Posterior vena cava (tissue), 2 donors: Measurements from ENCODE around the gene L3MBTL3. TPM values are rescaled to one million over a fixed set of nuclear protein-coding genes. Genes with fewer than 3 reads are reported as not detected.
"Not testable (repeated sequence)": the region's sequence is repeated elsewhere in the genome, so short reads cannot be mapped to it uniquely, and the experiment has no call there.

ENCODE experiments used
- DNase-seq: peaks from one replicate; pipeline ENCODE4 v3.0.0-alpha.2; 2020; ENCODE audit warnings: low spot score
- intact Hi-C, 2 donors: fragments of 100-400 bp; cut with DNase I; formaldehyde crosslinking; loops; one replicate each; pipeline versions ENCODE4 v1.14.1 to v1.14.2; 2022 to 2023
- total RNA-seq, 2 donors: library from RNA; stranded (reverse); fragmentation: NEBNext Ultra II Directional; extraction: Animal tissue kit (Norgen Biotek cat#: 25700); gene quantifications; one replicate each; pipeline ENCODE4 v1.2.1, GENCODE V29; 2021
- donor health status: DM: yes; HTN: yes; CAD: no.
- donor health status: DM: yes; HTN: yes; CAD: no.

Gene L3MBTL3
- total RNA-seq, 2 donors from 2014 or later = 6.4 to 10.5 TPM

DNA sequence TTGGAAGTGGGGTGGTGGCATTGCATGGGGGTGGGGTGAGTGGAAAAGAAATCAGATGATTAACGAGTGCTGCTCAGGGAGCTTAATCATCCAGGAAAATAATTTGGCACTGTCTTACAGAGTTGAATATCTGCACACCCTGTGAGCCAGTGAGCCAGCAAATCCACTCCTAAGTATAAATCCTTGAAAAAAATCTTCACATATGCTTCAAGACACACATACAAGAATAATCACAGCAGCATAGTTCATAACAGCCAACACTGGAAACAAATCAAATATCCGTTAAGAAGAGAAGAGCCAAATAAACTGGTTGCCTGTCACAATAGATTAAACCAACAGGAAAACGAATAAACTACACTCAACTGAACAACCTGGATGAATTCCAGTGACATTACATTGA, 141.6 kb downstream of the L3MBTL3 start:
- intact Hi-C loops = no loop called here
- no peak for DNase-seq

DNA sequence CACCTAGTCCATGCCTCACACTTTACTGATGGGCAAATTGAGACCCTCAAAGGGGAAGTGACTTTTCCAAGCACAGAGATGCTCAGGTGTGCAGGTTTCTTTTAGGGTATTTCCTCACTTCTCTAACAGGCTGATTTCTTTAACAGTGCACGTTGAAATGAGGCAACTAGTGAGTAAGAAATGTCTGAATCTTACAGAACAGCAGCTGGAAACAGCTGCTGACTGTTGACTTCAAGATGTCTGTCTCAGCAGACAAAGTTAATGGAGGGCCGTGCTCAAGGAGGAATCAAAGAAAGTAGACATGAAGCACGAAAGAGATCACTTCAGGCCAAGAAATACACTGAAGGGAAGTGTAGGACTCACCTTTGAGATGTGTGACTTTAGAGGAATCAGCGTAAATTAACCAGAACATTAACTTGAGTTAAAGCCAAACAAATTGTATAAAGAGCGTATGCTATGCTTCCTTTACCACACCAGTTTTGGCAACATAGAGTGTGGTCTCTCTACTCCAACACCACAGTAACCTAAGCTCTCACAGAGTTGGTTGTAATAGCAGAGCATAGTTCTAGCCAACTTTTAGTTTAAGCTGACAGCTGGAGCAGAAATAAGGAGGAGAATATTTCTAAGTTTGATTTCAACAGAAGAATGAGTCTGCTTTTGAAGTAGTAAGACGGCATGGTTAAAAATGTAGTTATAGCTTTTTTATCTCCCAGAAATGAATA, 143.5 kb downstream of the L3MBTL3 start:
- intact Hi-C loops = no loop called here
- DNase-seq = no peak

DNA sequence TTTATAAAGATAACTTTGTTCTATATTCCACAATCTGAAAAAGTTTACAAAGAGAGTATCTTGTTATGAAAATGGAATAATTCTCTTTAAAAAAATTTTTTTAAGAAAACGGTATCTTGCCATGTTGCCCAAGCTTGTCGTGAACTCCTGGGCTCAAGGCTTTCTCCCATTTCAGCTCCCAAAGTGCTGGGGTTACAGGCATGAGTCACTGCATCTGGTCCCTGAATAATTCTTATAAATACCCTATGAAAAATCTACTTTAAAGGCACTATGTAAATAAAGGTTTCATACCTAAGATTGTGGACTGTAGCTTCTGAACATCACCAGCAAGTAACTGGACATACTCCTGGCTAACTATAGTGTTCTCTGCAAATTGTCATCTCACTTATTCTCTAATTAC, 144.0 kb downstream of the L3MBTL3 start:
- intact Hi-C loops = no loop called here
- no peak for DNase-seq

DNA sequence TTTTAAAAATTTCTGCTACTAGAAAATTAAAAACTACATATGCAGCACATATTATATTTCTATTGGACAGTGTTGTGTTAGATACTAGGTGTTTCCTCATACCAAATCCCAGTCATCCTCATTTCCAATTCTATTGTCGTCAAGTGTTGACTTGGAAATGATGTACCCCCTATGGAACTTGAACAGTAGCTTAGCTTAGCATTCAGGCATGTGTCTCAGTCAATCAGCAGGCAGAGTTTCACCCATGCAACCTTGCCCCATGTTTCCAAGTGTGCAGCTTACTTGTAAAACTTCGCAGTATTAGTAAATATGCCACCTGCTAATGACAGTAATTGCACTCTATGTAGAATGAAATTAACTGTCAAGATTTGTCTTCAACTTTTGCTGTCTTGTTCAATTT, 144.9 kb downstream of the L3MBTL3 start:
- intact Hi-C loops = no loop called here
- DNase-seq = no peak

DNA sequence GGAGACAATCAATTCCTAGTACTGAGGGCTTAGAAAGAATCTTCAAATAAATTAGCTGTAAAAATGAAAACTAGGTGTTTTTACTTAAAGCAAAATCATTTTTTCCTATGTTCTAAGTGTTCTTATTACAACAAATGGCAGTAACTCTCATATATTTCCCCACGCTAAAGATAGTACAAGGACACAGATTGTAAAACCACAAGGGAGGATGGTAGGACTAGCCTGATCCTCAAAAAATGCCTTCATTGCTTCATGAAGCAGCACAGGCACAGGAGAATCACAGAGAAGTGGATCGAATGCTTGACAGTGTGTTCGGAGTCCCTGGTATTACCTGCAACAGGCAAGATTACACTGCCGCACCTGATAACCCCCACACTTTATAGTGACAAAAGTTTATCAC, 145.9 kb downstream of the L3MBTL3 start:
- intact Hi-C loops = no loop called here
- DNase-seq = no peak

DNA sequence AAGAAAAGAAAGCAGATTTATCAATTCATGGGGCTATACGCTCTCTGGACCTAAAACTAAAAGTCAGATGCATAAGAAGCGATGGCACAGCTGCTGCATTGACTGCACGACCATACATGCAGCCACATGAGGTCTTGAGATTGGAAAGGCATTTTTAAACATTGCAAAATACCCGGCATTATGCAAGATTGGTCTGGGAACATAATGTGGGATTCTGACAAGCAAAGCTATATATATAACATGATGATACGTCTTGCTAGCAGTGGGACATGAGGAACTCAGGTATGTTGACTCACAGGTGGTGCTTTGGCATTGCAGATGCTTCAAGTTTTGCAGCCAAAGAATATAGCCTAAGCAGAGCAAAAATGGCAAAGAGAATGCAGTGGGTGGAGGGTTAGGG, 149.3 kb downstream of the L3MBTL3 start:
- DNase-seq = no peak
- intact Hi-C loops = no loop called here

DNA sequence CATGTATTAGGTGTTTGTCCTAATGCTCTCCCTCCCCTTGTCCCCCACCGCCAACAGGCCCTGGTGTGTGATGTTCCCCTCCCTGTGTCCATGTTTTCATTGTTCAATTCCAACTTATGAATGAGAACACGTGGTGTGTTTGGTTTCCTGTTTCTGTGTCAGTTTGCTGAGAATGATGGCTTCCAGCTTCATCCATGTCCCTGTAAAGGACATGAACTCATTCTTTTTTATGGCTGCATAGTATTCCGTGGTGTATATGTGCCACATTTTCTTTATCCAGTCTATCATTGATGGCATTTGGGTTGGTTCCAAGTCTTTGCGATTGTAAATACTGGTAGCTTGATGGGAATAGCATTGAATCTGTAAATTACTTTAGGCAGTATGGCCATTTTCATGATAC, 151.8 kb downstream of the L3MBTL3 start:
- intact Hi-C loops, DNase-seq: not testable (repeated sequence)

DNA sequence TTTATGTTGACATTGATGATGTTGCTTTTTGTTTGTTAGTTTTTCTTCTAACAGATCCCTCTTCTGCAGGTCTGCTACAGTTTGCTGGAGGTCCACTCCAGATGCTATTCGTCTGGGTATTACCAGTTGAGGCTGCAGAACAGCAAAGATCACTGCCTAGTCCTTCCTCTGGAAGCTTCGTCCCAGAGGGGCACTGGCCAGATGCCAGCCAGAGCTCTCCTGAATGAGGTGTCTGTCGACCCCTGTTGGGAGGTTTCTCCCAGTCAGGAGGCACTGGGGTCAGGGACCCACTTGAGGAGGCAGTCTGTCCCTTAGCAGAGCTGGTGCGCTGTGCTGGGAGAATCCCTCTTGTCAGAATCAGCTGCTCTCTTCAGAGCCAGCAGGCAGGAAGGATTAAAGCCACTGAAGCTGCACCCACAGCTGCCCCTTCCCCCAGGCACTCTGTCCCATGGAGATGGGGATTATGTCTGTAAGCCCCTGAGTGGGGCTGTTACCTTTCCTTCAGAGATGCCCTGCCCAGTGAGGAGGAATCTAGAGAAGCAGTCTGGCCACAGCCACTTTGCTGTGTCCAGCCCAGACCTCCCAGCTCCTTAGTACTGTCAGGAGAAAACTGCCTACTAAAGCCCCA, 155.1 kb downstream of the L3MBTL3 start:
- intact Hi-C loops, DNase-seq: not testable (repeated sequence)

DNA sequence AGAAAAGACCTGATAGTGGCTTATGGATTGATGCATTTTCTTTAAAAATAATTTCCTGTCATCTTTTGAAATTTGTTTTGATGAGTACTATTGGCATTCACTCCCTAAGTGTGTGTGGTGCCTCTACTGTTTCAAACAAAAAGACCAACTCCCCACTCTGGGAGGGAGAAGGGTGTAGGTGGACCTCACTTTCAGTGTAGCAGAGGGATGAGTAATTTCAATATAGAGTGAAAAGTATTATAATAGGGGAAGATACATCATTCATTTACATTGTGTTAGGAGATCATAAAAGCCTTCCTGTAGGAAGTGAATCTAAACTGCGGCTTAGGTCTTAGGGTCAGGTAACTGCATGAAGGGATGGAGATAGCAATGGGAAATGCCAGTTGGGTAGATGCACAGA, 158.0 kb downstream of the L3MBTL3 start:
- no peak for DNase-seq
- intact Hi-C loops = no loop called here

DNA sequence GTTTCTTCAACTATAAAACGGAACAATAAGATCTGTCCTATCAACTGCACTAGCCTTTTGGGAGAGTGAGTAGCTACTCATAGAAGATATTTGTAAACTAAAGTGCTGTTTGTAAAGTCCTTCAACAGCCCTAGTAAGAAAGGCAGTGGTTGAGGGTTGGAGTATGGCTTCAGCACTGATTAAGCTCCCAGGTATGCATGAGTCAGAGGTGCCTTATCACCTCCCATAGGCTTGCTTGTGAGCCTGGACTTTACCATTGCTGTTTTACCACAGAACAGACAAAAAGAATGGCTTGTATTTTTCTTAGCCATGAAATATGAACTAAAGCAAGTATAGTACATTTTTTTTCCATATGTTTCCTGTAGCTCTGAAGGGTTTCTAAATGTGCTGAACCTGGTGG, 160.3 kb downstream of the L3MBTL3 start:
- intact Hi-C loops = no loop called here
- no peak for DNase-seq

DNA sequence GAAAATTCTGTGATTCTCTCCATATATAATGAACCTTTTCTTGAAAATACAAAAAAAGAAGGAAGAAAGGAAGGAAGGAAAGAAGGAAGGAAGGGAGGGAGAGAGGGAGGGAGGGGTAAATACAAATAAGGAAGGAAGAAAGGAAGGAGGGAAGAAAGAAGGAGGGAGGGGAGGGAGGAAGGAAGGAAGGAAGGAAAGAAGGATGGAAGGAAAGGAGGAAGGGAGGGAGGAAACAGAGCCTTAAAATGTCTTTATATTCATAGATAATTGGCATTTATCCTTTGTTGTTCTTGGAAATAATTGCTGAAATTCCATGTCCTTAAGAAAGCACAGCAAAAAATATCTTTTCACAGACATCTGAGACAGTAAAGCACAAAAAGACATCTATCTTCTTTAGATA, 164.1 kb downstream of the L3MBTL3 start:
- no peak for DNase-seq
- intact Hi-C loops = no loop called here

DNA sequence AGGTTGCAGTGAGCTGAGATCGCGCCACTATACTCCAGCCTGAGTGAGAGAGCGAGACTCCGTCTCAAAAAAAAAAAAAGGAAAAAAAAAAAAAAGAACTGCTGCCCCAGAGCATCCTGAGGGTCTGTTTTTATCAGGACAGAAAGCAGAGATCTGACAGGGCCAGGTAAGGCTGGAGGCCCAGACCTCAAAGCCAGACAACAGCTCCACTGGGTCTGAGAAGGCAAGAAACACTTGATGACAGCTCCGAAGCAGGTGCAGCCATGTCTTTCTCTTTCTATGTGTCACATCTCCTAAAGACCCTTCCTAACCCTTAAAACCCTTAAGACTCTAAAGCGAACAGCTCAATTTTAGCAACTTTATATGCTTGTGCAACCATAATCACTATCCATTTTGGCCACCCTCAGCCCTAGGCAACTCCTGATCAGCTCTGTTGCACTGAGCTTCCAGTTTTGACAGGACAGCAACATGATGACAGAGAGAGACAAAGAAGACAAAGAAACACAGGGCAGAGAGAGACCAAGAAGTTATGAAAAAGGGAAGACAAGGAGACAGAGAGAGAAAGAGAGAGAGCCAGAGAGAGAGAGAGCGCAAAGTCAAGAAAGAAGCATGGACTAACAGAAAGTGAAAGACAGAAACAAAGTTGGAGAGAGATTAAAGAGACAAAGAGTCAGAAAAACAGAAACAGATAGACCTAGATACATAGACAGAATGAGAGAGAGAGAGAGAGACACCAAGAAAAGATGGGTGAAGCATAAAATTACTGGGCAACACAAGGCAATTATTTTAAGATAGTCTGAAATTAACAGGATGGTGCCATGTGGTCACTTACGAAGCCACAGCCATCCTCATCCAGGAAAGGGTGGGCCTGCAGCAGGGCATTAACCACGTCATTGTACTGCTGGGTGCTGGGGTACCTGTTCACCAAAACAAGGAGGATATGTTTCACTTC, 165.2 kb downstream of the L3MBTL3 start:
- intact Hi-C loops = no loop called here
- DNase-seq = no peak

DNA sequence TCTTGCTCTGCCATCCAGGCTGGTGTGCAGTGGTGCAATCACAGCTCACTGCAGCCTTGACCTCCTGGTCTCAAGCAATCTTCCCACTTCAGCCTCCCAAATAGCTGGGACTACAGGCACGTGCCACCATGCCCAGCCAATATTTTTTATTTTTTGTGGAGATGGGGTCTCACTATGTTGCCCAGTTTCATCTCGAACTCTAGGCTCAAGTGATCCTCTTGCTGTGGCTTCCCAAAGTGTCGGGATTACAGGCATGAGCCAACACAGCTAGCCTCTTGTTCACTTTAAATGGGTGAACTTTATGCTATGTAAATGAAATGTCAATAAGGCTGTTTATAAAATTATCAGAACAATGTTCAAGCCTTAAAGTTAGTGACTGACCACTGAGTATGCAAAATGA, 167.3 kb downstream of the L3MBTL3 start:
- intact Hi-C loops = no loop called here
- DNase-seq = no peak

DNA sequence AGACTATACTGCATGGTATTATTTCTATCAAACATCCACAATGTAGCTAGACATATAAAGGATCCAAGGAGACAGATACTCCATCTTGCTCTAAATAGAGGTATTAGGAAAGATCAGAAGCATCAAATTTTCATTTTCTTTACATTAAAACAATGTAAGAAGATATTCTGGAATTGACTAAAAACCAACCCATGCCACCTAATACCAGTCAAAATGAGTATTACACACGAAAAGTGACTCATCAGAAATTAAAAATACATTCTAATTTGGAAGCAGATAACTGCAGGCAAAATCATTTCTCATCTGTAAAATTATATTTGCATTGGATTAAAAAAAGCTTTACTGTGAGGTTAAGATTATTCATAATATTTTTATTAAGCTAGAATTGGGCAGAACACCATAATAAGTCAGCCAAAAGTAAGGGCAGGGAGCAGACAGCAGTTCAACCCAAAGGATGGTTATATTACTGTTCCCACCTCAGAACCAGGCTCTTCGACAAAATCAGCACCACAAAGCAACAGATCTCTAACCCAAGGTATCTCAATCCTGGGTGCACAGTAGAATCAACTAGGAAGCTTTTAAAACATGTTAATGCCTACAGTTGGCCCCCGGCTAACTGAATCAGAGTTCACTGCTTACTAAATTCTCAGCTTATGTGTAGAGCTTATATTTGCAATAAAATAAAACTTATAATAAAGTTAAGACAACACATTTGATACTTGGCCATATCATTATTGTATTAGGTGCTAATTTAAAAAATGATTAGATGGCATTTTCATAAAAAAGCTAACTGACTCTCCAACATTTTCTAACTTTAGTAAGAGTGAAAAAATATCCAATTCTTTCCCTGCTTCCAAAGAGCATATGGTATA, 169.2 kb downstream of the L3MBTL3 start:
- DNase-seq = no peak
- intact Hi-C loops = no loop called here

DNA sequence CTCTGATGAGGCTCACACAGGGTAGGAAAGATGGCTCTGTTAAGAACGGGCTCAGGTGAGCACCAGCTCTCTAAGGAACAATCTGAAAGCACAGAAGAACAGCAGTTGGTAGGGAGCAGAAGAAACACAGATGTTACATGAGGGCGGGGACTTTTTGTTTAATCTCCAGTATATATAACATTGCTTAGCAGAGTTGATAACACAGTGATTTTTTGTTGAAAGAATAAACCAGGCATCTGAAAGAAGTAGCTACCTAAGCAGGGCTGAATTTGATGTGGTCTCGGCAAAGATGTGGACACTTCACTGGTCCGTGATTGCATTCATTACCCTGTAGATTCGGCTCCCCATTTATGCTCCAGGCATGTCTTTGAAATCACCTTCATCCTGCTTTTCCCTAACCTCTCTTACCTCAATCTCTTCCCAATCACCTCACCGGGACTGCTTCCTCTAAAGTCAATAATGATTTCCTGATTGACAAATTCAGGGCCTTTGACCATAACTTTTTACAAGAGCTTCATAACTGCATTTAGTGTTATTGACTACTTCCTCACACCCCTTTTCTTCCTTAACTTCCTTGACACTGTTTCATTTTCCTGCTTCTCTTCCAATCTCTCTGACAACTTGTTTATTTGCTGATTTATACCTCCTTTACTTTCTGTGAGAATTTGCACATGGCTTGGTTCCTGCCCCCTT, 170.0 kb downstream of the L3MBTL3 start:
- intact Hi-C loops = no loop called here

DNA sequence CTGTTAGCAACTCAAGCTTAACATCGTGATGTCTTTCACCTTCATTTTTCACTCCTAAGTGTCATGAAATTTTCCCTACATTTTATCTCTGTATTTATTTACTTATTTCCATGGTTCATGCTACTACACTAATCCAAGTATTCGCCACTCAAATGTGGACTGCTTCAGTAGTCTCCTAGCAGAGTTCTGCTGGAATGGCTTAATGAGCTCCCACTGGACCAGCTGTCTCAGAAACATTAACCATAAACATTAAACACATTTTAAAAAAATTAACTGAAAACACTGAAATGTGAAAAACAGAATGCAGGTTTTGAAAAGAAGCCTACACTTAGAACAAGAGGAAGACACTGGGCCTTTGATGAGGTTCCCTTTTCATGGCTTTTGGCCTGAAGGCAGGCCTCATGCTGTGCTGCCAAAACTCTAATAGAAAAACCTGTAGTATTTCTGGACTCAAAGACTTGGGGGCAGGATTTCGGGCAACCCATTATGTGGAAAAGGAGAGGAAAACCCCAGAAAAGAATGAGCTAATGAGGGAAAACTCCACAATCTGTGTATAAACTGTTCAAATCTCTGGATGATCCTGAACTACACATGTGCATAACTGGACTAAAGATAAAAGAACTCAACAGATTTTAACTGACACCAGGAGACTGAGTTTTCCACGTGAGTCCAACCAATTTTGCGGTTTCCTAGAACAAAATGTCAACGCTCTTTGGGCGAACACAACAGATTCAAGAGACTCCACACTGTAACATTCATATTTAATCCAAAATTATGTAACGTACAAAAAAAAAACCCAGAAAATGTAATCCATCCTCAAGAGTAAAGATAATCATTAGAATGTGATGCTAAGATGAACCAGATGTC, 171.4 kb downstream of the L3MBTL3 start:
- no peak for DNase-seq

More for the DNA sequence above, 170.0 kb downstream of the L3MBTL3 start:
- DNase-seq = no peak

More for the DNA sequence above, 171.4 kb downstream of the L3MBTL3 start:
- intact Hi-C loops = no loop called here
